ENCODE results near the gene TTLL9.

DNA sequence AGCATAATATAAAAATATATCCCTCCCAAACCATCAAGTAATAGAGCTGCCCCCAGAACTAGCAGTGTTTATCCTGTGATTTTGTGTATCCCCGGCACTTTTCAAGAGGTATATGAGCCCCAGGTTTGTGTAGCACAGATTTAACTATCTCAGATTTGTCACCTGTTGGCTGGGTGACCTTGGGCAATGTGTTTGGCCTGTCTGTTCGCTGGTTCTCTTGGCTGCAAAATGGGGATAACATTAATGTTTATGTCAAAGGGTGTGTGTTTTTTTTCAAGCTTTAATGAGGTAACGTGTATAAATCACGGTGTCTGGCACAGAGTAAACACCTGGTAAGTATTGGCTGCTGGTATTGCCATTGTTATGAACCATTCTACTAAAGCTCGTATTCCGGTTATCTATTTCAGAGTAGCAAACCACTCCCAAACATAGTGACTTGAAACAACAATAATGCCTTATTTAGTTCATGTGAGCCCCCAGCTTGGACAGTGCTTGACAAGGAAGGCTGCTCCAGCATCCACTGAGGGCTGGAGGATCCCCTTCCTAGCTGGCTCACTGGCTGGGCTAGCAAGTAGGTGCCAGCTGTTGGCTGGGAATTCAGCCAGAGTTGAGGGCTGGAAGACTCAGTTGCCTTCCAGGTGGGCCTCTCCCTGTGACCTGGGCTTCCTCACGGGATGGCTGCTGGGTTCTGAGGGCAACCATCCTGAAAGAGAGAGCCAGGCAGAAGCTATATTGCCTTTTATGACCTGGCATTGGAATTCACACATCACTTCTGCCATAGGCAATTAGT lies 45.3 kb downstream of the TTLL9 start:
- TF ChIP-seq EZH2 (IDR thresholded peaks at IDR 0.05) (no peak), POLR2AphosphoS5 (IDR thresholded peaks at IDR 0.05; ENCODE audit: borderline replicate concordance, low read depth, low read length) (no peak), FOXP2 (optimal IDR thresholded peaks at IDR 0.05; ENCODE audit: control extremely low read depth, extremely low read length, insufficient read depth) (no peak)

Data from SK-N-MC (cell line).